A549 (cell line): ENCODE measurements around the gene RAB4B. TPM values are rescaled to one million over a fixed set of nuclear protein-coding genes. Genes with fewer than 3 reads are reported as not detected.
A peak's percentile ranks its signal among the peaks of the same experiment; 100 is the strongest.

ENCODE experiments used
- BHLHE40 ChIP-seq: IDR thresholded peaks from 2 replicates; pipeline ENCODE4 v1.6.1; 2012; ENCODE audit warnings: low read depth, low read length, inconsistent platforms
- CEBPB ChIP-seq, 2 experiments: fragments of >200 bp in 1 of 2; sonication (Bioruptor Twin) in 1 of 2; formaldehyde crosslinking in 1 of 2; IDR thresholded peaks; 2 replicates each; pipeline ENCODE4 v1.6.1; 2012 to 2016
- CHD4 ChIP-seq: fragments of 200-600 bp; sonication (generic); IDR thresholded peaks from 2 replicates; pipeline ENCODE4 v1.6.1; 2016; ENCODE audit warnings: antibody characterized with exemption, mild to moderate bottlenecking, borderline replicate concordance
- EHF ChIP-seq: fragments of 250-450 bp; sonication (Bioruptor Pico); IDR thresholded peaks from 2 replicates; pipeline ENCODE4 v1.5.0; 2020; ENCODE audit warnings: mild to moderate bottlenecking
- ESRRA ChIP-seq: fragments of 150-350 bp; IDR thresholded peaks from 2 replicates; pipeline ENCODE4 v1.6.1; 2014; ENCODE audit warnings: mild to moderate bottlenecking, low read length, borderline replicate concordance
- FOXS1 ChIP-seq: fragments of 250-450 bp; sonication (Bioruptor Pico); IDR thresholded peaks from 2 replicates; pipeline ENCODE4 v1.5.0; 2020; ENCODE audit warnings: mild to moderate bottlenecking, moderate library complexity
- GATA3 ChIP-seq: IDR thresholded peaks from 2 replicates; pipeline ENCODE4 v1.6.1; 2012; ENCODE audit warnings: borderline replicate concordance
- HOXB5 ChIP-seq: fragments of 250-450 bp; sonication (Bioruptor Pico); IDR thresholded peaks from 2 replicates; pipeline ENCODE4 v1.5.0; 2020; ENCODE audit warnings: mild to moderate bottlenecking, moderate library complexity
- JUN ChIP-seq, 2 experiments: fragments of >200 bp; sonication (Bioruptor Twin); formaldehyde crosslinking; IDR thresholded peaks; 2 replicates in 1 of 2; 3 replicates in 1 of 2; pipeline ENCODE4 v1.6.1; 2016 to 2017
- MAFK ChIP-seq: fragments of 450-650 bp; IDR thresholded peaks from 2 replicates; pipeline ENCODE4 v1.6.1; 2014; ENCODE audit not compliant: partially characterized antibody
- MAZ ChIP-seq: fragments of 150-350 bp; IDR thresholded peaks from 2 replicates; pipeline ENCODE4 v1.6.1; 2014; ENCODE audit warnings: antibody characterized with exemption, low read depth, low read length, borderline replicate concordance
- MYC ChIP-seq: IDR thresholded peaks from 2 replicates; pipeline ENCODE4 v1.6.1; 2012; ENCODE audit warnings: mild to moderate bottlenecking, inconsistent platforms, low read length, improper control_type of control experiment, borderline replicate concordance
- NFE2L2 ChIP-seq: fragments of 150-350 bp; conservative IDR thresholded peaks from 2 replicates; pipeline ENCODE4 v1.6.1; 2014; ENCODE audit warnings: low read length
- PHF8 ChIP-seq: fragments of 200-600 bp; sonication (generic); IDR thresholded peaks from 2 replicates; pipeline ENCODE4 v1.6.1; 2016; ENCODE audit warnings: low read depth, mild to moderate bottlenecking, antibody characterized with exemption, moderate library complexity, borderline replicate concordance
- RARB ChIP-seq: fragments of 250-450 bp; sonication (Bioruptor Pico); IDR thresholded peaks from 2 replicates; pipeline ENCODE4 v1.8.0; 2021; ENCODE audit warnings: mild to moderate bottlenecking, moderate library complexity
- RFX5 ChIP-seq: fragments of 450-650 bp; IDR thresholded peaks from 2 replicates; pipeline ENCODE4 v1.7.1; 2014; ENCODE audit warnings: antibody characterized with exemption, mild to moderate bottlenecking, moderate library complexity
- TFCP2L1 ChIP-seq: fragments of 250-450 bp; sonication (Bioruptor Pico); IDR thresholded peaks from 2 replicates; pipeline ENCODE4 v1.5.0; 2021; ENCODE audit warnings: mild to moderate bottlenecking
- TP53 ChIP-seq: fragments of 250-450 bp; sonication (Bioruptor Pico); IDR thresholded peaks from 2 replicates; pipeline ENCODE4 v1.5.0; 2021; ENCODE audit warnings: mild to moderate bottlenecking, moderate library complexity
- ZC3H11A ChIP-seq: fragments of 450-650 bp; IDR thresholded peaks from 2 replicates; pipeline ENCODE4 v1.6.1; 2014; ENCODE audit warnings: antibody characterized with exemption, mild to moderate bottlenecking
- ZNF302 ChIP-seq: fragments of 250-450 bp; sonication (Bioruptor Pico); IDR thresholded peaks from 2 replicates; pipeline ENCODE4 v1.9.0; 2021; ENCODE audit warnings: inconsistent platforms, mild to moderate bottlenecking, moderate library complexity
- polyA plus RNA-seq, 4 experiments: library from polyadenylated mRNA; depleted of rRNA in 3 of 4; stranded (reverse); fragments of >200 nt; fragmentation: RNase III in 1 of 4; extraction: RNeasy Plus Mini Kit Qiagen cat#74134 plus additional on column Dnase treatment in 1 of 4; gene quantifications; 2 replicates in 3 of 4; 3 replicates in 1 of 4; pipeline ENCODE4 v1.2.3, GENCODE V29; 2011 to 2017
- TF ChIP-seq, protein P1 (sequence below): fragments of >200 bp; sonication (Bioruptor Twin); formaldehyde crosslinking; IDR thresholded peaks from 3 replicates; pipeline ENCODE4 v1.5.1; 2016
- TF ChIP-seq, protein P2 (sequence below): fragments of 150-350 bp; IDR thresholded peaks from 2 replicates; pipeline ENCODE4 v1.6.1; 2014; ENCODE audit warnings: low read depth, mild to moderate bottlenecking, low read length
- TF ChIP-seq, protein P3 (sequence below): fragments of 250-450 bp; sonication (Bioruptor Pico); IDR thresholded peaks from 2 replicates; pipeline ENCODE4 v1.5.0; 2021; ENCODE audit warnings: mild to moderate bottlenecking, moderate library complexity, borderline replicate concordance
- TF ChIP-seq, protein P4 (sequence below): IDR thresholded peaks from 2 replicates; pipeline ENCODE4 v1.6.1; 2012; ENCODE audit warnings: low read depth, borderline replicate concordance
- TF ChIP-seq, protein P5 (sequence below): fragments of 200-600 bp; sonication (generic); IDR thresholded peaks from 2 replicates; pipeline ENCODE4 v1.6.1; 2016; ENCODE audit warnings: antibody characterized with exemption, mild to moderate bottlenecking, moderate library complexity
- TF ChIP-seq, protein P6 (sequence below): fragments of 450-650 bp; IDR thresholded peaks from 2 replicates; pipeline ENCODE4 v1.6.1; 2014; ENCODE audit warnings: antibody characterized with exemption
- TF ChIP-seq, protein P7 (sequence below): IDR thresholded peaks from 2 replicates; pipeline ENCODE4 v1.6.1; 2012

Gene RAB4B
- polyA plus RNA-seq, 2 of the 4 experiments (the other 2 are of a cell fraction) = 20.7 to 22.9 TPM

DNA sequence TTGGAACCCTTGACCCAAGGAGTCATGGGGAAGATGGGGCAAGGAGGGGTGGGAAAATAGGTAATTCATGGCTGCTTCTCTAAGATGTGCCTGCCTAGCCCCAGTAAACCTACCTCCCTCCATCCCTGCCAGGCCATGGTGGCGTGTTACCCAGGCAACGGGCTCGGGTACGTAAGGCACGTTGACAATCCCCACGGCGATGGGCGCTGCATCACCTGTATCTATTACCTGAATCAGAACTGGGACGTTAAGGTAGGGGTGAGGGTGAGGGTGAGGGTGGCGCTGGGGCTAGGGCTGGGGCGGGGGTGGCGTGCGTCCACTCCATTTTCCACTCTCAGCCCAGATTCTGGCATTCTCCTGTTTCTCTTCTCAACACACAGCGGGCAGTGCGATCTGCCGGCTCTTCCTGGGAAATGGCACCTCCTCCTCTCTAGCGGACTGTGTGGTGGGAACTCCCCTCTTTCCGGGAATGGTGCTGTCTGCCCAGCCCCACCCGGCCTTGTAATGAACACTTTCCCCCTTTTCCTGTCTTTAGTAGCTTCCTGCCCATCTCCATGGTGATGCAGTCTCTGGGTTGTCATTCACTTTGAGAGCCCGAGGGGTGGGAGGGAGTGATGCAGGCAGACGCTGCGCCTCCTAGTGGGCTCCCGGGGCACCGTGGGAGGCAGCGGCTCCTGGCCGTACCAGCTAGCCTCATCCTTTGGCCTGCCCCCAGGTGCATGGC, 28.5 kb downstream of the RAB4B start (continued):
- TF ChIP-seq, protein P1, sequence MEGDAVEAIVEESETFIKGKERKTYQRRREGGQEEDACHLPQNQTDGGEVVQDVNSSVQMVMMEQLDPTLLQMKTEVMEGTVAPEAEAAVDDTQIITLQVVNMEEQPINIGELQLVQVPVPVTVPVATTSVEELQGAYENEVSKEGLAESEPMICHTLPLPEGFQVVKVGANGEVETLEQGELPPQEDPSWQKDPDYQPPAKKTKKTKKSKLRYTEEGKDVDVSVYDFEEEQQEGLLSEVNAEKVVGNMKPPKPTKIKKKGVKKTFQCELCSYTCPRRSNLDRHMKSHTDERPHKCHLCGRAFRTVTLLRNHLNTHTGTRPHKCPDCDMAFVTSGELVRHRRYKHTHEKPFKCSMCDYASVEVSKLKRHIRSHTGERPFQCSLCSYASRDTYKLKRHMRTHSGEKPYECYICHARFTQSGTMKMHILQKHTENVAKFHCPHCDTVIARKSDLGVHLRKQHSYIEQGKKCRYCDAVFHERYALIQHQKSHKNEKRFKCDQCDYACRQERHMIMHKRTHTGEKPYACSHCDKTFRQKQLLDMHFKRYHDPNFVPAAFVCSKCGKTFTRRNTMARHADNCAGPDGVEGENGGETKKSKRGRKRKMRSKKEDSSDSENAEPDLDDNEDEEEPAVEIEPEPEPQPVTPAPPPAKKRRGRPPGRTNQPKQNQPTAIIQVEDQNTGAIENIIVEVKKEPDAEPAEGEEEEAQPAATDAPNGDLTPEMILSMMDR = peak; percentile 78
- TF ChIP-seq MAFK (no peak), ZNF302 (CRISPR knock-in tag) (no peak), ZC3H11A (no peak), CEBPB (IDR thresholded peaks at IDR 0.05) (no peak), TFCP2L1 (no peak; the same call in 1 of the 2 replicates), BHLHE40 (no peak), GATA3 (no peak), MAZ (peak; percentile 68), EHF (CRISPR knock-in tag) (no peak), PHF8 (no peak), JUN (IDR thresholded peaks at IDR 0.05) (no peak), HOXB5 (CRISPR knock-in tag) (no peak), RFX5 (0 out of 2 replicates have a peak, but pooled peaks have one; percentile 71), TP53 (CRISPR knock-in tag) (no peak), ESRRA (no peak), FOXS1 (CRISPR knock-in tag) (no peak), RARB (CRISPR knock-in tag) (no peak), CHD4 (no peak), NFE2L2 (no peak), MYC (peak; percentile 72)
- TF ChIP-seq, protein P2, sequence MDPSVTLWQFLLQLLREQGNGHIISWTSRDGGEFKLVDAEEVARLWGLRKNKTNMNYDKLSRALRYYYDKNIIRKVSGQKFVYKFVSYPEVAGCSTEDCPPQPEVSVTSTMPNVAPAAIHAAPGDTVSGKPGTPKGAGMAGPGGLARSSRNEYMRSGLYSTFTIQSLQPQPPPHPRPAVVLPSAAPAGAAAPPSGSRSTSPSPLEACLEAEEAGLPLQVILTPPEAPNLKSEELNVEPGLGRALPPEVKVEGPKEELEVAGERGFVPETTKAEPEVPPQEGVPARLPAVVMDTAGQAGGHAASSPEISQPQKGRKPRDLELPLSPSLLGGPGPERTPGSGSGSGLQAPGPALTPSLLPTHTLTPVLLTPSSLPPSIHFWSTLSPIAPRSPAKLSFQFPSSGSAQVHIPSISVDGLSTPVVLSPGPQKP = no peak
- TF ChIP-seq, protein P3, sequence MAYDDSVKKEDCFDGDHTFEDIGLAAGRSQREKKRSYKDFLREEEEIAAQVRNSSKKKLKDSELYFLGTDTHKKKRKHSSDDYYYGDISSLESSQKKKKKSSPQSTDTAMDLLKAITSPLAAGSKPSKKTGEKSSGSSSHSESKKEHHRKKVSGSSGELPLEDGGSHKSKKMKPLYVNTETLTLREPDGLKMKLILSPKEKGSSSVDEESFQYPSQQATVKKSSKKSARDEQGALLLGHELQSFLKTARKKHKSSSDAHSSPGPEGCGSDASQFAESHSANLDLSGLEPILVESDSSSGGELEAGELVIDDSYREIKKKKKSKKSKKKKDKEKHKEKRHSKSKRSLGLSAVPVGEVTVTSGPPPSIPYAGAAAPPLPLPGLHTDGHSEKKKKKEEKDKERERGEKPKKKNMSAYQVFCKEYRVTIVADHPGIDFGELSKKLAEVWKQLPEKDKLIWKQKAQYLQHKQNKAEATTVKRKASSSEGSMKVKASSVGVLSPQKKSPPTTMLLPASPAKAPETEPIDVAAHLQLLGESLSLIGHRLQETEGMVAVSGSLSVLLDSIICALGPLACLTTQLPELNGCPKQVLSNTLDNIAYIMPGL = no peak
- TF ChIP-seq, protein P4, sequence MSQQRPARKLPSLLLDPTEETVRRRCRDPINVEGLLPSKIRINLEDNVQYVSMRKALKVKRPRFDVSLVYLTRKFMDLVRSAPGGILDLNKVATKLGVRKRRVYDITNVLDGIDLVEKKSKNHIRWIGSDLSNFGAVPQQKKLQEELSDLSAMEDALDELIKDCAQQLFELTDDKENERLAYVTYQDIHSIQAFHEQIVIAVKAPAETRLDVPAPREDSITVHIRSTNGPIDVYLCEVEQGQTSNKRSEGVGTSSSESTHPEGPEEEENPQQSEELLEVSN = no peak
- TF ChIP-seq, protein P5, sequence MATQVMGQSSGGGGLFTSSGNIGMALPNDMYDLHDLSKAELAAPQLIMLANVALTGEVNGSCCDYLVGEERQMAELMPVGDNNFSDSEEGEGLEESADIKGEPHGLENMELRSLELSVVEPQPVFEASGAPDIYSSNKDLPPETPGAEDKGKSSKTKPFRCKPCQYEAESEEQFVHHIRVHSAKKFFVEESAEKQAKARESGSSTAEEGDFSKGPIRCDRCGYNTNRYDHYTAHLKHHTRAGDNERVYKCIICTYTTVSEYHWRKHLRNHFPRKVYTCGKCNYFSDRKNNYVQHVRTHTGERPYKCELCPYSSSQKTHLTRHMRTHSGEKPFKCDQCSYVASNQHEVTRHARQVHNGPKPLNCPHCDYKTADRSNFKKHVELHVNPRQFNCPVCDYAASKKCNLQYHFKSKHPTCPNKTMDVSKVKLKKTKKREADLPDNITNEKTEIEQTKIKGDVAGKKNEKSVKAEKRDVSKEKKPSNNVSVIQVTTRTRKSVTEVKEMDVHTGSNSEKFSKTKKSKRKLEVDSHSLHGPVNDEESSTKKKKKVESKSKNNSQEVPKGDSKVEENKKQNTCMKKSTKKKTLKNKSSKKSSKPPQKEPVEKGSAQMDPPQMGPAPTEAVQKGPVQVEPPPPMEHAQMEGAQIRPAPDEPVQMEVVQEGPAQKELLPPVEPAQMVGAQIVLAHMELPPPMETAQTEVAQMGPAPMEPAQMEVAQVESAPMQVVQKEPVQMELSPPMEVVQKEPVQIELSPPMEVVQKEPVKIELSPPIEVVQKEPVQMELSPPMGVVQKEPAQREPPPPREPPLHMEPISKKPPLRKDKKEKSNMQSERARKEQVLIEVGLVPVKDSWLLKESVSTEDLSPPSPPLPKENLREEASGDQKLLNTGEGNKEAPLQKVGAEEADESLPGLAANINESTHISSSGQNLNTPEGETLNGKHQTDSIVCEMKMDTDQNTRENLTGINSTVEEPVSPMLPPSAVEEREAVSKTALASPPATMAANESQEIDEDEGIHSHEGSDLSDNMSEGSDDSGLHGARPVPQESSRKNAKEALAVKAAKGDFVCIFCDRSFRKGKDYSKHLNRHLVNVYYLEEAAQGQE = no peak
- TF ChIP-seq, protein P6, sequence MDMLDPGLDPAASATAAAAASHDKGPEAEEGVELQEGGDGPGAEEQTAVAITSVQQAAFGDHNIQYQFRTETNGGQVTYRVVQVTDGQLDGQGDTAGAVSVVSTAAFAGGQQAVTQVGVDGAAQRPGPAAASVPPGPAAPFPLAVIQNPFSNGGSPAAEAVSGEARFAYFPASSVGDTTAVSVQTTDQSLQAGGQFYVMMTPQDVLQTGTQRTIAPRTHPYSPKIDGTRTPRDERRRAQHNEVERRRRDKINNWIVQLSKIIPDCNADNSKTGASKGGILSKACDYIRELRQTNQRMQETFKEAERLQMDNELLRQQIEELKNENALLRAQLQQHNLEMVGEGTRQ = no peak
- TF ChIP-seq, protein P7, sequence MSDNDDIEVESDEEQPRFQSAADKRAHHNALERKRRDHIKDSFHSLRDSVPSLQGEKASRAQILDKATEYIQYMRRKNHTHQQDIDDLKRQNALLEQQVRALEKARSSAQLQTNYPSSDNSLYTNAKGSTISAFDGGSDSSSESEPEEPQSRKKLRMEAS = 0 out of 2 replicates have a peak, but pooled peaks have one; percentile 32
